ENCODE results near the gene TSN. TPM values are rescaled to one million over a fixed set of nuclear protein-coding genes. Genes with fewer than 3 reads are reported as not detected.
"Not testable (repeated sequence)": the region's sequence is repeated elsewhere in the genome, so short reads cannot be mapped to it uniquely, and the experiment has no call there.

TSN gene
- total RNA-seq (2012; rRNA removed) = 44.6 and 47.9 TPM in 2 replicates

GRCh38 chr2:121755237-121756111 lies at the start of gene TSN:
TSS of gene TSN (plus strand) at chr2:121755651. CDS start at chr2:121755780, 129 bp downstream.
- Histone ChIP-seq H3K4me3 (ENCODE audit: low read length) (peak within 1 kb of the TSS; percentile 94), H3K36me3 (ENCODE audit: insufficient read depth, low read length) (peaks cover 13% of the 10 kb centered on the region), H3K4me2 (ENCODE audit: low read length) (peak within 1 kb of the TSS; percentile 83), H3K4me1 (ENCODE audit: control insufficient read depth, insufficient read depth, low read length) (peaks cover 7% of the 10 kb centered on the region), H3K27me3 (ENCODE audit: control insufficient read depth, insufficient read depth, low read length) (no peaks in the 10 kb centered on the region), H3K9ac (ENCODE audit: low read depth, low read length) (peak within 1 kb of the TSS; percentile 95), H3K9me3 (replicated peaks; ENCODE audit: low read length) (no peaks in the 10 kb centered on the region)

GRCh38 chr2:121705958-121706357 lies 49.5 kb upstream of the TSN start:
- H3K9ac ChIP-seq (ENCODE audit: low read depth, low read length) = no peak overlapping the region
- peaks cover 11% of the 10 kb centered on the region for H3K4me1 ChIP-seq (ENCODE audit: control insufficient read depth, insufficient read depth, low read length)
- no peak overlapping the region for H3K4me3 ChIP-seq (ENCODE audit: low read length)
- no peak overlapping the region for H3K4me2 ChIP-seq (ENCODE audit: low read length)
- no peaks in the 10 kb centered on the region for H3K27me3 ChIP-seq (ENCODE audit: control insufficient read depth, insufficient read depth, low read length)
- H3K9me3 ChIP-seq (replicated peaks; ENCODE audit: low read length) = no peaks in the 10 kb centered on the region
- no peaks in the 10 kb centered on the region for H3K36me3 ChIP-seq (ENCODE audit: insufficient read depth, low read length)

- H3K9me3 ChIP-seq (replicated peaks; ENCODE audit: low read length) = no peaks in the 10 kb centered on the region
- H3K4me3 ChIP-seq (ENCODE audit: low read length) = no peak overlapping the region
- H3K4me2 ChIP-seq (ENCODE audit: low read length) = no peak overlapping the region
- H3K36me3 ChIP-seq (ENCODE audit: insufficient read depth, low read length) = no peaks in the 10 kb centered on the region
- no peak overlapping the region for H3K9ac ChIP-seq (ENCODE audit: low read depth, low read length)
- H3K27me3 ChIP-seq (ENCODE audit: control insufficient read depth, insufficient read depth, low read length) = no peaks in the 10 kb centered on the region
- peaks cover 14% of the 10 kb centered on the region for H3K4me1 ChIP-seq (ENCODE audit: control insufficient read depth, insufficient read depth, low read length)
Measured at GRCh38 chr2:121707344-121707919, 48.0 kb upstream of the TSN start.

DNA sequence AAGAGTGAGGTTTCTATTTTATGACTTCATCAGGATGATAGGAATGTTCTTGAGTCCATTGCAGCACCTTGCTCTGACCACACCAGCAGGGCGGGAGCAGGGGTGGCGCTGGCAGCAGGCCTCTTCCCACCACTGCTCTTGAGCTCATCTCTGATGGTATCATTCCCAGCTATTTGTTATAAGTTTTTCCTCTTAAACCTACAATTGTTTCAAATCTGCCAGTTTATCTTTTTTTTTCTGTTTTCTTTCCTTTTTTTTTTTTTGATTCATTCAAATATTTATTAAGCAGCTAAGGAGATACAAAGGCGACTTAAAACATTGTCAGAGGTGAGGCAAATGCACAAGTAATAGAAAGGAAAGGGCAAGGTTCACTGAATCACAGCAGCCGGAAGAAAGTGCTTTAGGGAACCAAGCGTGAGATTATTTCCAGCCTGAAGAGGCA lies 47.5 kb upstream of the TSN start:
- no peaks in the 10 kb centered on the region for H3K27me3 ChIP-seq (ENCODE audit: control insufficient read depth, insufficient read depth, low read length)
- H3K9me3 ChIP-seq (replicated peaks; ENCODE audit: low read length) = no peaks in the 10 kb centered on the region
- H3K9ac ChIP-seq (ENCODE audit: low read depth, low read length) = no peak overlapping the region
- no peaks in the 10 kb centered on the region for H3K36me3 ChIP-seq (ENCODE audit: insufficient read depth, low read length)
- H3K4me2 ChIP-seq (ENCODE audit: low read length) = no peak overlapping the region
- peaks cover 14% of the 10 kb centered on the region for H3K4me1 ChIP-seq (ENCODE audit: control insufficient read depth, insufficient read depth, low read length)
- no peak overlapping the region for H3K4me3 ChIP-seq (ENCODE audit: low read length)

DNA sequence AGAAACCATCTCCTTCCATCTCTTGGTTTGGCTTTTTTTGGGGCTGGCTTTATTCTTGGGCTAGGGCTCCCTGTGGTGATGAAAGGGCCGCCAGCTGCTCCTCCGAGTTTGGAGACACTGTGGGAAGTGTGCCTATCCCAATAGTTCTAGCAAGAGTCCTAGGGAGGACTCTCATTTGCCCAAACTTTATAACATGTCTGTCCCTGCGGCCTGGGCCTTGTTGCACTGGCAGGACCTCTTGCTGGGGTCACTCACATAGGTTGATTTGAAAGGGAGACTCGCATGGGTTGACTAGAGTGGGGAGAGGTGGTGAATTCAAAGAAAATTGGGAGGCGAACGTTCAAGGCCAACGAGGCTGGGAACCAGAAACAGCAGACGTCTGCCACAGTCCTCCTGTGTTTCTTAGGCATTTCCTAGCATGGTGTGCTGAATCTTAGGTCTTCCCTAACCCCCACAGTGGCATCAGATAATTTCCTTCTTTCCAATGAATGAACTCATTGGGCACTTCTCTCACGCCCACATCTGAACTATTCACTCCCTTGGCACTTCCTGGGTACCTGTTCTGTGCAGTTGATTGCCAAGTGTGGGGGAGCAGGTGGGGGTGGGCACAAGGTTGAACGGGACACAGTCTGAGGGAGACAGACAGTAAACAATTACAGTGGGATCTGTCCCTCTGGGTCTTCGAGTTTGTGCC lies 45.5 kb upstream of the TSN start:
- no peaks in the 10 kb centered on the region for H3K9me3 ChIP-seq (replicated peaks; ENCODE audit: low read length)
- H3K4me2 ChIP-seq (ENCODE audit: low read length) = no peak overlapping the region

GRCh38 chr2:121710470-121711170 lies 44.8 kb upstream of the TSN start:
- Histone ChIP-seq H3K4me3 (ENCODE audit: low read length) (no peak overlapping the region), H3K9ac (ENCODE audit: low read depth, low read length) (no peak overlapping the region), H3K36me3 (ENCODE audit: insufficient read depth, low read length) (no peaks in the 10 kb centered on the region), H3K27me3 (ENCODE audit: control insufficient read depth, insufficient read depth, low read length) (no peaks in the 10 kb centered on the region), H3K4me2 (ENCODE audit: low read length) (no peak overlapping the region), H3K4me1 (ENCODE audit: control insufficient read depth, insufficient read depth, low read length) (peaks cover 14% of the 10 kb centered on the region), H3K9me3 (replicated peaks; ENCODE audit: low read length) (no peaks in the 10 kb centered on the region)

More for the DNA sequence above, 45.5 kb upstream of the TSN start:
- Histone ChIP-seq H3K4me3 (ENCODE audit: low read length) (no peak overlapping the region), H3K27me3 (ENCODE audit: control insufficient read depth, insufficient read depth, low read length) (no peaks in the 10 kb centered on the region), H3K9ac (ENCODE audit: low read depth, low read length) (no peak overlapping the region), H3K36me3 (ENCODE audit: insufficient read depth, low read length) (no peaks in the 10 kb centered on the region), H3K4me1 (ENCODE audit: control insufficient read depth, insufficient read depth, low read length) (peaks cover 14% of the 10 kb centered on the region)

DNA sequence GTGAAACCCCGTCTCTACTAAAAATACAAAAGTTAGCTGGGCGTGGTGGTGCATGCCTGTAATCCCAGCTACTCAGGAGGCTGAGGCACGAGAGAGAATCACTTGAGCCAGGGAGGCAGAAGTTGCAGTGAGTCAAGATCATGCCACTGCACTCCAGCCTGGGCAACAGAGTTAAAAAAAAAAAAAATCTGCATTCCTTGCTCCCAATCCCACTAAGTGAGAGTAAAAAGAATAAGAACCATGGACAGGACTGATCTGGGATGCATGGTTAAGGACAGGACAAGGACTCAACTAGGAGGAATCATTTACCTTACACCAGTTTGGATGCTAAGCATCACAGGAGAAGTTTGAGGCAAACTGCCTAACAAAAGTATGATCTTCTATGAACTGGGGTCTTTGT lies 44.0 kb upstream of the TSN start:
- H3K36me3 ChIP-seq (ENCODE audit: insufficient read depth, low read length); H3K4me2 ChIP-seq (ENCODE audit: low read length); H3K9me3 ChIP-seq (replicated peaks; ENCODE audit: low read length); H3K27me3 ChIP-seq (ENCODE audit: control insufficient read depth, insufficient read depth, low read length); H3K9ac ChIP-seq (ENCODE audit: low read depth, low read length); H3K4me3 ChIP-seq (ENCODE audit: low read length): not testable (repeated sequence)
- peaks cover 14% of the 10 kb centered on the region for H3K4me1 ChIP-seq (ENCODE audit: control insufficient read depth, insufficient read depth, low read length)

DNA sequence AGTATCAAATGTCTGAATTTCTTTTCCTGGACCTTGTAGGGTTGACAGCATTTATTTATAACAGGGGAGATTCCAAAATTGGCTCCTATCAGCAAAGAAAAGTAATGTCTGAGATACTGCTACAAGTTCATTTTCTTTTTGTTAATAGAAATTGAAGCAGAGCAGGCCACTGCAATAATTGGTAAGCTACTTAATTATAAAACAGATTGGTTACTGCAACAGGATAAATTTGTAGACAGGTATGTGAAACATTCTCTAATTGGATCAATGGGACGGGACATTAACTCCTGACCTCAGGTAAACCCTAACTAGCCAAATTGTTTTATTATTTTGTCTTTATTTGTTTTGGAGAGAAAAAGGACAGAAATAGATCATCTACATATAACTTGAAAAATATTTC lies 39.3 kb upstream of the TSN start:
- H3K4me1 ChIP-seq (ENCODE audit: control insufficient read depth, insufficient read depth, low read length) = peaks cover 1% of the 10 kb centered on the region
- H3K9me3 ChIP-seq (replicated peaks; ENCODE audit: low read length) = no peaks in the 10 kb centered on the region
- H3K36me3 ChIP-seq (ENCODE audit: insufficient read depth, low read length) = no peaks in the 10 kb centered on the region
- no peak overlapping the region for H3K9ac ChIP-seq (ENCODE audit: low read depth, low read length)
- no peak overlapping the region for H3K4me3 ChIP-seq (ENCODE audit: low read length)
- H3K27me3 ChIP-seq (ENCODE audit: control insufficient read depth, insufficient read depth, low read length) = no peaks in the 10 kb centered on the region
- no peak overlapping the region for H3K4me2 ChIP-seq (ENCODE audit: low read length)

- H3K27me3 ChIP-seq (ENCODE audit: control insufficient read depth, insufficient read depth, low read length) = no peaks in the 10 kb centered on the region
- H3K4me2 ChIP-seq (ENCODE audit: low read length) = no peak overlapping the region
- peaks cover 8% of the 10 kb centered on the region for H3K4me1 ChIP-seq (ENCODE audit: control insufficient read depth, insufficient read depth, low read length)
- H3K9me3 ChIP-seq (replicated peaks; ENCODE audit: low read length) = no peaks in the 10 kb centered on the region
- H3K36me3 ChIP-seq (ENCODE audit: insufficient read depth, low read length) = no peaks in the 10 kb centered on the region
- H3K4me3 ChIP-seq (ENCODE audit: low read length) = no peak overlapping the region
- no peak overlapping the region for H3K9ac ChIP-seq (ENCODE audit: low read depth, low read length)
Measured at GRCh38 chr2:121717529-121717928, 37.9 kb upstream of the TSN start.

GRCh38 chr2:121721926-121722325 lies 33.5 kb upstream of the TSN start:
- no peaks in the 10 kb centered on the region for H3K27me3 ChIP-seq (ENCODE audit: control insufficient read depth, insufficient read depth, low read length)
- H3K9ac ChIP-seq (ENCODE audit: low read depth, low read length) = peak overlapping the region; percentile 75
- H3K4me3 ChIP-seq (ENCODE audit: low read length) = peak overlapping the region; percentile 9
- H3K36me3 ChIP-seq (ENCODE audit: insufficient read depth, low read length) = peaks cover 12% of the 10 kb centered on the region
- peak overlapping the region; percentile 74 for H3K4me2 ChIP-seq (ENCODE audit: low read length)
- no peaks in the 10 kb centered on the region for H3K9me3 ChIP-seq (replicated peaks; ENCODE audit: low read length)
- peaks cover 19% of the 10 kb centered on the region for H3K4me1 ChIP-seq (ENCODE audit: control insufficient read depth, insufficient read depth, low read length)

GRCh38 chr2:121722479-121722878 lies 33.0 kb upstream of the TSN start:
- H3K9ac ChIP-seq (ENCODE audit: low read depth, low read length) = peak overlapping the region; percentile 75
- no peaks in the 10 kb centered on the region for H3K9me3 ChIP-seq (replicated peaks; ENCODE audit: low read length)
- H3K27me3 ChIP-seq (ENCODE audit: control insufficient read depth, insufficient read depth, low read length) = no peaks in the 10 kb centered on the region
- peaks cover 19% of the 10 kb centered on the region for H3K4me1 ChIP-seq (ENCODE audit: control insufficient read depth, insufficient read depth, low read length)
- peak overlapping the region; percentile 74 for H3K4me2 ChIP-seq (ENCODE audit: low read length)
- H3K36me3 ChIP-seq (ENCODE audit: insufficient read depth, low read length) = peaks cover 18% of the 10 kb centered on the region
- H3K4me3 ChIP-seq (ENCODE audit: low read length) = peak overlapping the region; percentile 9

Data from skeletal muscle satellite cell (primary cell).